Activated naive CD8-positive, alpha-beta T cell treated with anti-CD3 and anti-CD28 coated beads for 36 hours (primary cell): ENCODE measurements around the gene CENPX. TPM values are rescaled to one million over a fixed set of nuclear protein-coding genes. Genes with fewer than 3 reads are reported as not detected.
"Not testable (repeated sequence)": the region's sequence is repeated elsewhere in the genome, so short reads cannot be mapped to it uniquely, and the experiment has no call there.

Source experiments
- DNase-seq: peaks from one replicate; pipeline ENCODE4 v3.0.0; 2021
- H3K27ac Mint-ChIP-seq: one replicate; pipeline ENCODE4 v1.8.0; 2022; ENCODE audit warnings: mild to moderate bottlenecking, moderate library complexity, mixed read lengths
- H3K27me3 Mint-ChIP-seq: one replicate; pipeline ENCODE4 v1.8.0; 2022; ENCODE audit warnings: mild to moderate bottlenecking, mixed read lengths
- H3K36me3 Mint-ChIP-seq: one replicate; pipeline ENCODE4 v1.8.0; 2021; ENCODE audit warnings: mild to moderate bottlenecking, mixed read lengths
- H3K4me1 Mint-ChIP-seq: one replicate; pipeline ENCODE4 v1.8.0; 2021; ENCODE audit warnings: mixed read lengths
- H3K4me3 Mint-ChIP-seq: one replicate; pipeline ENCODE4 v1.8.0; 2022; ENCODE audit warnings: mild to moderate bottlenecking, moderate library complexity, mixed read lengths
- H3K9me3 Mint-ChIP-seq: one replicate; pipeline ENCODE4 v1.8.0; 2022; ENCODE audit warnings: mixed read lengths
- total RNA-seq, 2 experiments: library from RNA; stranded (reverse); gene quantifications; one replicate each; pipeline ENCODE4 v1.2.3, GENCODE V29; 2021

Gene CENPX
- total RNA-seq, 2 experiments from 2014 or later, result 119 to 131 TPM

GRCh38 chr17:81983639-81984373, 38.9 kb downstream of the CENPX start:
- Mint-ChIP-seq H3K27me3 (no peaks in the 10 kb centered on the region), H3K9me3 (no peaks in the 10 kb centered on the region), H3K4me3 (no peak overlapping the region), H3K36me3 (peaks cover 20% of the 10 kb centered on the region), H3K27ac (no peak overlapping the region), H3K4me1 (peaks cover 18% of the 10 kb centered on the region)
- DNase-seq, result no peak

GRCh38 chr17:81983011-81983638, 39.6 kb downstream of the CENPX start:
- Mint-ChIP-seq H3K36me3 (peaks cover 20% of the 10 kb centered on the region), H3K4me1 (peaks cover 22% of the 10 kb centered on the region), H3K4me3 (no peak overlapping the region), H3K9me3 (no peaks in the 10 kb centered on the region), H3K27ac (no peak overlapping the region), H3K27me3 (no peaks in the 10 kb centered on the region)
- DNase-seq, result no peak

GRCh38 chr17:81981511-81981910, 41.2 kb downstream of the CENPX start:
- not testable (repeated sequence) for H3K27ac Mint-ChIP-seq, H3K27me3 Mint-ChIP-seq, H3K9me3 Mint-ChIP-seq, DNase-seq, H3K4me3 Mint-ChIP-seq
- H3K4me1 Mint-ChIP-seq, result peaks cover 27% of the 10 kb centered on the region
- peaks cover 18% of the 10 kb centered on the region for H3K36me3 Mint-ChIP-seq

GRCh38 chr17:81980707-81981343, 41.9 kb downstream of the CENPX start:
- Mint-ChIP-seq H3K27me3 (peaks cover 3% of the 10 kb centered on the region), H3K27ac (no peak overlapping the region), H3K9me3 (no peaks in the 10 kb centered on the region), H3K4me1 (peaks cover 34% of the 10 kb centered on the region), H3K4me3 (no peak overlapping the region), H3K36me3 (peaks cover 18% of the 10 kb centered on the region)
- no peak for DNase-seq

GRCh38 chr17:81980122-81980521, 42.6 kb downstream of the CENPX start:
- no peak for DNase-seq
- peaks cover 17% of the 10 kb centered on the region for H3K36me3 Mint-ChIP-seq
- no peaks in the 10 kb centered on the region for H3K9me3 Mint-ChIP-seq
- H3K4me3 Mint-ChIP-seq, result no peak overlapping the region
- H3K4me1 Mint-ChIP-seq, result peaks cover 34% of the 10 kb centered on the region
- H3K27me3 Mint-ChIP-seq, result peaks cover 3% of the 10 kb centered on the region
- no peak overlapping the region for H3K27ac Mint-ChIP-seq

GRCh38 chr17:81978524-81979298, 44.0 kb downstream of the CENPX start:
- no peak overlapping the region for H3K27ac Mint-ChIP-seq
- no peak for DNase-seq
- peaks cover 3% of the 10 kb centered on the region for H3K27me3 Mint-ChIP-seq
- no peaks in the 10 kb centered on the region for H3K9me3 Mint-ChIP-seq
- peaks cover 34% of the 10 kb centered on the region for H3K4me1 Mint-ChIP-seq
- peak overlapping the region; percentile 77 for H3K4me3 Mint-ChIP-seq
- peaks cover 13% of the 10 kb centered on the region for H3K36me3 Mint-ChIP-seq

GRCh38 chr17:81977211-81977808, 45.4 kb downstream of the CENPX start, which contains the start of gene ASPSCR1:
Gene ASPSCR1 (plus strand): TSS chr17:81977629. CDS start chr17:81977647, 18 bp downstream.
- peak; percentile 94 for DNase-seq
- Mint-ChIP-seq H3K9me3 (peaks cover 4% of the 10 kb centered on the region), H3K4me3 (peak within 1 kb of the TSS; percentile 98), H3K27me3 (peaks cover 3% of the 10 kb centered on the region), H3K27ac (peak within 1 kb of the TSS; percentile 99), H3K36me3 (peaks cover 10% of the 10 kb centered on the region), H3K4me1 (peaks cover 34% of the 10 kb centered on the region)

- H3K36me3 Mint-ChIP-seq, result peaks cover 10% of the 10 kb centered on the region
- peaks cover 4% of the 10 kb centered on the region for H3K9me3 Mint-ChIP-seq
- H3K4me1 Mint-ChIP-seq, result peaks cover 34% of the 10 kb centered on the region
- H3K27me3 Mint-ChIP-seq, result peaks cover 3% of the 10 kb centered on the region
- peak overlapping the region; percentile 98 for H3K4me3 Mint-ChIP-seq
- DNase-seq, result peak; percentile 42
- H3K27ac Mint-ChIP-seq, result peak overlapping the region; percentile 99
Observed at GRCh38 chr17:81976332-81977210, 46.1 kb downstream of the CENPX start.

- Mint-ChIP-seq H3K9me3 (peaks cover 4% of the 10 kb centered on the region), H3K4me1 (peaks cover 19% of the 10 kb centered on the region), H3K36me3 (no peaks in the 10 kb centered on the region), H3K27me3 (peaks cover 3% of the 10 kb centered on the region), H3K4me3 (no peak overlapping the region), H3K27ac (no peak overlapping the region)
- DNase-seq, result no peak
Observed at GRCh38 chr17:81973432-81973831, 49.2 kb downstream of the CENPX start.

GRCh38 chr17:81968850-81969812, 53.5 kb downstream of the CENPX start:
- DNase-seq, result no peak
- Mint-ChIP-seq H3K27me3 (no peaks in the 10 kb centered on the region), H3K27ac (no peak overlapping the region), H3K4me3 (no peak overlapping the region), H3K36me3 (no peaks in the 10 kb centered on the region), H3K4me1 (peaks cover 14% of the 10 kb centered on the region), H3K9me3 (peaks cover 4% of the 10 kb centered on the region)
